B cell (primary cell): ENCODE results near the gene C11orf86.

Source experiments
- CTCF ChIP-seq: fragments of 200-600 bp; IDR thresholded peaks from one replicate; pipeline ENCODE4 v1.8.0; 2022; ENCODE audit warnings: antibody characterized with exemption, mild to moderate bottlenecking
- EZH2 ChIP-seq: IDR thresholded peaks from 2 replicates; pipeline ENCODE4 v1.6.1; 2012; ENCODE audit warnings: borderline replicate concordance, low read depth, mild to moderate bottlenecking, moderate library complexity, low read length; ENCODE audit not compliant: insufficient read depth, poor library complexity, severe bottlenecking

DNA sequence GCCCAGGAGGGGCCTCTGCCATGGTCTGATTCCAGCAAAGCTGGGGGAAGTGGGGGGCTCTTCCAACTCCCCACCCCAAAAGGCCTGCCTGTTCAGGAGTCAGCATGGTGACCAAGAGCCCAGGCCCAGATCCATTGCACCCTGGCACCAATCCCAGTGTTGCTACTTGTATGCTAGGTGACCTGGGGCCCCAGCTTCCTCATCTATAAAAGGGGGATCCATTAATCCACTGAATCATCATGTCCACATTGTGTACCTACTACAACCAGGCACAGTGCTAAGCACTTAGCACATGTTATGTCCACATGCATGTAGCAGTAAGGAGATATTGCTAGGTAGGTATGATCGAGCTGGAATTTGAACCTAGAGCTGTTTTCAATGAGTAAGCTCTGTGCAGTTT, 49.9 kb downstream of the C11orf86 start:
- no peak for TF ChIP-seq CTCF
- no peak for TF ChIP-seq EZH2
